Upper lobe of right lung (tissue), 1 donor: Measurements from ENCODE around the gene KCNQ5. TPM values are rescaled to one million over a fixed set of nuclear protein-coding genes. Genes with fewer than 3 reads are reported as not detected.
"Not testable (repeated sequence)": the region's sequence is repeated elsewhere in the genome, so short reads cannot be mapped to it uniquely, and the experiment has no call there.

ENCODE experiments used
- ATAC-seq: fragments of 200-7000 bp; cut with Tn5 transposase; one replicate; pipeline ENCODE4 v1.9.1; 2020; ENCODE audit warnings: mild to moderate bottlenecking, moderate library complexity
- DNase-seq: peaks from one replicate; pipeline ENCODE4 v3.0.0-alpha.2; 2020
- H3K27ac ChIP-seq: fragments of 200-600 bp; one replicate; pipeline ENCODE4 v1.8.0; 2022
- H3K27me3 ChIP-seq: fragments of 200-600 bp; one replicate; pipeline ENCODE4 v1.8.0; 2022; ENCODE audit warnings: mild to moderate bottlenecking
- H3K36me3 ChIP-seq: fragments of 200-600 bp; one replicate; pipeline ENCODE4 v1.8.0; 2022
- H3K4me1 ChIP-seq: fragments of 200-600 bp; one replicate; pipeline ENCODE4 v1.8.0; 2022
- H3K4me3 ChIP-seq: fragments of 200-600 bp; one replicate; pipeline ENCODE4 v1.8.0; 2022; ENCODE audit warnings: mild to moderate bottlenecking
- H3K9me3 ChIP-seq: fragments of 200-600 bp; one replicate; pipeline ENCODE4 v1.8.0; 2022
- intact Hi-C: fragments of 100-400 bp; cut with DNase I; formaldehyde crosslinking; loops from one replicate; pipeline ENCODE4 v1.11.0; 2022
- total RNA-seq: library from RNA; stranded (reverse); fragmentation: NEBNext Ultra II Directional; extraction: Animal tissue kit (Norgen Biotek cat#: 25700); gene quantifications from one replicate; pipeline ENCODE4 v1.2.1, GENCODE V29; 2021
- TF ChIP-seq, protein P1 (sequence below): fragments of 200-600 bp; IDR thresholded peaks from one replicate; pipeline ENCODE4 v1.8.0; 2022; ENCODE audit warnings: antibody characterized with exemption
- donor health status: DM: no; HTN: yes; CAD: no; lungs with severe emphysema.

KCNQ5 gene
- total RNA-seq, 1 donor from 2014 or later, result 1.3 TPM

DNA sequence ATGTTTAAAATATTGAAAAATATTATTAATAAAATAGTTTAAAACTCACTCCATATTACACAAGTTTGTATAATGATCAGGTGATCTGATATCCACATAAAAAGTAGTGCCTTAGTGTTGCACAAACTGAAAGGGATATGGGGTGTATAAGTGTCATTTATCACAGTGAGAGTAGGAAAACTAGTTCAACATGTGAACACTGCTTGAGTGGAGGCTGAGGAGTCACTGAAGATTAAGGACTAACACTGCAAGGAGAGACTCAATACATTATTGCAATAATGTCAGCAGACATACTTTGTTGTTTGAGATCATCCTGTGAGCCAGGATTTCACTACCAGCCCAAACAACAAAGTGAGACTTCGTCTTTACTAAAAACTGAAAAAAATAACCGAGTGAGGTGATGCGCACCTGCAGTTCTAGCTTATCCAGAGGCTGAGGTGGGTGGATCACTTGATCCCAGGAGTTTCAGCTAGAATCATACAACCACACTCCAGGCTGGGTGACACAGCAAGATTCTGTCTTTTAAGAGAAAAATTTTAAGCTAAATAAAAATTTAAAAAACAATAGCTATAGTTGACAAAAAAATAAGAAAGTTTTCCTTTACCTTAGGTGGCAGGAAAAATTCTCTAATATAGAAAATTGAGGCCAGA is 605.9 kb downstream of the KCNQ5 start:
- Histone ChIP-seq H3K27ac (no peak overlapping the region), H3K4me3 (no peak overlapping the region), H3K27me3 (no peaks in the 10 kb centered on the region), H3K4me1 (no peaks in the 10 kb centered on the region), H3K9me3 (no peaks in the 10 kb centered on the region), H3K36me3 (no peaks in the 10 kb centered on the region)
- TF ChIP-seq, protein P1, sequence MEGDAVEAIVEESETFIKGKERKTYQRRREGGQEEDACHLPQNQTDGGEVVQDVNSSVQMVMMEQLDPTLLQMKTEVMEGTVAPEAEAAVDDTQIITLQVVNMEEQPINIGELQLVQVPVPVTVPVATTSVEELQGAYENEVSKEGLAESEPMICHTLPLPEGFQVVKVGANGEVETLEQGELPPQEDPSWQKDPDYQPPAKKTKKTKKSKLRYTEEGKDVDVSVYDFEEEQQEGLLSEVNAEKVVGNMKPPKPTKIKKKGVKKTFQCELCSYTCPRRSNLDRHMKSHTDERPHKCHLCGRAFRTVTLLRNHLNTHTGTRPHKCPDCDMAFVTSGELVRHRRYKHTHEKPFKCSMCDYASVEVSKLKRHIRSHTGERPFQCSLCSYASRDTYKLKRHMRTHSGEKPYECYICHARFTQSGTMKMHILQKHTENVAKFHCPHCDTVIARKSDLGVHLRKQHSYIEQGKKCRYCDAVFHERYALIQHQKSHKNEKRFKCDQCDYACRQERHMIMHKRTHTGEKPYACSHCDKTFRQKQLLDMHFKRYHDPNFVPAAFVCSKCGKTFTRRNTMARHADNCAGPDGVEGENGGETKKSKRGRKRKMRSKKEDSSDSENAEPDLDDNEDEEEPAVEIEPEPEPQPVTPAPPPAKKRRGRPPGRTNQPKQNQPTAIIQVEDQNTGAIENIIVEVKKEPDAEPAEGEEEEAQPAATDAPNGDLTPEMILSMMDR, result no peak
- DNase-seq (no peak), ATAC-seq (no peak)
- intact Hi-C loops, result no loop called here

DNA sequence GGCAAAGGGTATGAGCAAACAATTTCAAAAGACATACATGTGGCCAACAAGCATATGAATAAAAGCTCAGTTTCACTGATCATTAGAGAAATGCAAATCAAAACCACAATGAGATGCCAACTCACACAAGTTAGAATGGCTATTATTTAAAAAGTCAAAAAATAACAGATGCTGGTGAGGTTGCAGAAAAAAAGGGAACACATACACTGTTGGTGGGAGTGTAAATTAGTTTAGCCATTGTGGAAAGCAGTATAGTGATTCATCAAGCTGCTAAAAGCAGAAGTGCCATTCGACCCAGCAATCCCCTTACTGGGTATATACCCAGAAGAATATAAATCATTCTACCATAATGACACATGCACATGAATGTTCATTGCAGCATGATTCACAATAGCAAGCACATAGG is 610.1 kb downstream of the KCNQ5 start:
- no peaks in the 10 kb centered on the region for H3K36me3 ChIP-seq
- H3K27me3 ChIP-seq, result no peaks in the 10 kb centered on the region
- DNase-seq (no peak), ATAC-seq (no peak)
- H3K4me1 ChIP-seq, result no peaks in the 10 kb centered on the region
- no peak overlapping the region for H3K27ac ChIP-seq
- no peaks in the 10 kb centered on the region for H3K9me3 ChIP-seq
- TF ChIP-seq, protein P1, result no peak
- H3K4me3 ChIP-seq, result no peak overlapping the region
- intact Hi-C loops, result no loop called here

DNA sequence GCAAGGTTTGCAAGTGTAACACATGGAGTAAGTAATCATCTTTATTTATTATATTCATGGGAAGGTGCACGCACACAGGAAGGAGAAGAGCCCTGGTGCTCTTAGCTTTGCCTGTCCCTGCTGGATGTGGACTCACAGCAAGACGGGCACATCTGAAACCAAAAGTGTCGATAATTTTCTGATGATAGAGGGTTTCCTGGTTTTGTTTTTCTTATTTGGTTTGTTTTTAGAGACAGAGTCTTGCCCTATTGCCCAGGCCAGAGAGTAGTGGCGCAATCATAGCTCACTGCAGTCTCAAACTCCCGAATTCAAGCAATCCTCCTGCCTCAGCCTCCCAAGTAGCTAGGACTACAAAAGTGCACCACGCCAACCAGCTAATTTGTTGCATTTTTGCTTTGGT is 611.2 kb downstream of the KCNQ5 start:
- Histone ChIP-seq H3K4me3 (no peak overlapping the region), H3K4me1 (no peaks in the 10 kb centered on the region), H3K27me3 (no peaks in the 10 kb centered on the region), H3K27ac (no peak overlapping the region), H3K36me3 (no peaks in the 10 kb centered on the region), H3K9me3 (no peaks in the 10 kb centered on the region)
- no peak for DNase-seq
- no peak for ATAC-seq
- TF ChIP-seq, protein P1, result no peak
- intact Hi-C loops, result no loop called here

DNA sequence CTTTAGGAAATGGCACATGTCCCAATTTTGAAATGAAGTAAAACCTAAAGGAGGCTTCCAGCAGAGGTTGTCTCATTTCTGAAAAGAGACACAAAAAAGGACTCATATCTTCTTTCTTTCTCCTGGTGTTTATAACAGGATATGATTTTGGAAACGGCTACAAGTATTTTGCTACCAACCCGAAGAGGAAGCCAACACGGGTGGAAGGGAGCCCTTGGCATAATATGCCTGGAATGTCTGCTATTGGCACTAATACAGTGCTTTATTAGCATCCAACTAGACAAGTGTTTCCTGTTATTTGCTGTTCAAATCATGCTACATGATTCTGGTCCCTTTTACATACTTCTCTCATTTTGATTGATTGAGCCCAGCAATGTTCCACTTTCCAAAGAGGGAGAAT is 612.1 kb downstream of the KCNQ5 start:
- H3K36me3 ChIP-seq, H3K4me1 ChIP-seq, ATAC-seq, H3K4me3 ChIP-seq, DNase-seq, intact Hi-C loops, H3K27ac ChIP-seq, H3K9me3 ChIP-seq, H3K27me3 ChIP-seq: not testable (repeated sequence)

DNA sequence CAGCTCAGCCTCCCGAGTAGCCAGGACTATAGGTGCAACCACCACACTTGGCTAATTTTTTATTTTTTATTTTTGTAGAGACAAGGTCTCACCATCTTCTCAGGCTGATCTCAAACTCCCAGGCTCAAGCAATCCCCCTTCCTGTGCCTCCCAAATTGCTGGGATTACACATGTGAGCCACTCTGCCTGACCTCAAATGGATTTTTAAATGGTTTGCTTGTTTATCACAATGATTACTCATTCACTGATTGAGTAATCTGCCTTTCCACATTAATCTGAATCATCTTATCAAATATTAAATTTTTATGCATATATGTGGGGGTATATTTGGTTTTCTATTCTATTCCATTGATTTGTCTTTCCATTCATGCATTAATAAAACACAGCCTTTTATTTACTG is 612.9 kb downstream of the KCNQ5 start:
- H3K27me3 ChIP-seq, result no peaks in the 10 kb centered on the region
- ATAC-seq (no peak), DNase-seq (no peak)
- no peaks in the 10 kb centered on the region for H3K36me3 ChIP-seq
- H3K4me3 ChIP-seq, result no peak overlapping the region
- no peak overlapping the region for H3K27ac ChIP-seq
- TF ChIP-seq, protein P1, result no peak
- H3K9me3 ChIP-seq, result no peaks in the 10 kb centered on the region
- H3K4me1 ChIP-seq, result no peaks in the 10 kb centered on the region
- intact Hi-C loops, result no loop called here

DNA sequence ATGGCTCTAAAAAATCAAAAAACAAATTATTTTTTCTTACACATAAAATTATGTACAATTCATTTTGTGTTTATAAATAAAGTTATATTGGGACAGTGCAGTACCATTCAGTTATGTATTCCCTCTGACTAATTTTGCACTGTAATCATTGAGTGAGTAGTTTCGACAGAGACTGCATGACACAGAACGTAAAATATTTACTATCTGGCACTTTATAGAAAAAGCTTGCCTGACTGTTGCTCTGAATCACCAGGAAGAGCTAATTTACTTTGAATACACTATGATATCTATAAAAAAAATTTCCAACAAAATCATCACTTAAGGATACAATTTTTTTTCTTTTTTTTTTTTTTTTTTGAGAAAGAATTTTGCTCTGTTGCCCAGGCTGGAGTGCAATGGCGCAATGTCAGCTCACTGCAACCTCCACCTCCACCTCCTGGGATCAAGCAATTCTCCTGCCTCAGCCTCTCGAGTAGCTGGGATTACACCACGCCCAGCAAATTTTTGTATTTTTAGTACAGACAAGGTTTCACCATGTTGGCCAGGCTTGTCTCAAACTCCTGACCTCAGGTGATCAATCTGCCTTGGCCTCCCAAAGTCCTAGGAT is 614.4 kb downstream of the KCNQ5 start:
- H3K36me3 ChIP-seq, result no peaks in the 10 kb centered on the region
- no peaks in the 10 kb centered on the region for H3K4me1 ChIP-seq
- TF ChIP-seq, protein P1, result no peak
- intact Hi-C loops, result no loop called here
- no peaks in the 10 kb centered on the region for H3K27me3 ChIP-seq
- H3K27ac ChIP-seq, result no peak overlapping the region
- H3K4me3 ChIP-seq, result no peak overlapping the region
- DNase-seq (no peak), ATAC-seq (no peak)
- H3K9me3 ChIP-seq, result no peaks in the 10 kb centered on the region
